ENCODE measurements around the gene LHPP. TPM values are rescaled to one million over a fixed set of nuclear protein-coding genes. Genes with fewer than 3 reads are reported as not detected.

LHPP gene
- total RNA-seq, 1 experiment from 2014 or later: 15.4 TPM

GRCh38 chr10:124470544-124471434 is 9.2 kb downstream of the LHPP start:
- peak; percentile 17 for DNase-seq (ENCODE audit: low spot score)

DNA sequence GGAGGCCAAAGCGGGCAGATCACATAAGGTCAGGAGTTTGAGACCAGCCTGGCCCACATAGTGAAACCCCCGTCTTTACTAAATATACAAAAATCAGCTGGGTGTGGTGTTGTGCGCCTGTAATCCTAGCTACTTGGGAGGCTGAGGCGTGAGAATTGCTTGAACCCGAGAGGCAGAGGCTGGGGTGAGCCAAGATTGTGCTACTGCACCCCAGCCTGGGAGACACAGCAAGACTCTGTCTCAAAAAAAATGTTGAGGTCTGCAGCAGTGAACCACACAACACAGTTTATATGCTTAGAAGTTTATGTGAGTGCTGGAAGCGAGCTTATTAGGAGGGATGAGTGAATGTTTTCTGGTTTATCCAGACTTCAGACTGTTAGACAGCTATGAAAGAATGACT is 10.4 kb downstream of the LHPP start:
- no peak for DNase-seq (ENCODE audit: low spot score)

DNA sequence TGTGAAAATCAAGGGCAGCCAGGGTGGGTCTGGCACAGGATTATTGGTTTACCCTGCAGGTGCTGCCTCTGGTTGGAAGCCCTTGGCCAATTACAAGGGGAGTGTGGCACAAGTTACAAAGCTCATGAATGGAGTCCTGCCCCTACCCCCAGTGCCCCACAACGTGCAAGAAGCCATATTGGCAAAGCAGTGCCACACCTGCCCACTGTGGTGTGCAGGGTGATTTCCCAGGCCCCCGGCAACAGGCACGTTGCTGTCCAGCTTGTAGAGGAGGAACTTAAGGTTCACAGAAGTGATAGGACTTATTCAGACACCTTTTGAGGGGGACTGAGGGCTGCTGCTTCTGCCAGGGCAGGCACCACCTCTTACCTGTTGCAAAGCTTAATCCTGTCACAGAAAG is 11.4 kb downstream of the LHPP start:
- no peak for DNase-seq (ENCODE audit: low spot score)

- no peak for DNase-seq (ENCODE audit: low spot score)
Measured at GRCh38 chr10:124474514-124475070, 13.0 kb downstream of the LHPP start.

DNA sequence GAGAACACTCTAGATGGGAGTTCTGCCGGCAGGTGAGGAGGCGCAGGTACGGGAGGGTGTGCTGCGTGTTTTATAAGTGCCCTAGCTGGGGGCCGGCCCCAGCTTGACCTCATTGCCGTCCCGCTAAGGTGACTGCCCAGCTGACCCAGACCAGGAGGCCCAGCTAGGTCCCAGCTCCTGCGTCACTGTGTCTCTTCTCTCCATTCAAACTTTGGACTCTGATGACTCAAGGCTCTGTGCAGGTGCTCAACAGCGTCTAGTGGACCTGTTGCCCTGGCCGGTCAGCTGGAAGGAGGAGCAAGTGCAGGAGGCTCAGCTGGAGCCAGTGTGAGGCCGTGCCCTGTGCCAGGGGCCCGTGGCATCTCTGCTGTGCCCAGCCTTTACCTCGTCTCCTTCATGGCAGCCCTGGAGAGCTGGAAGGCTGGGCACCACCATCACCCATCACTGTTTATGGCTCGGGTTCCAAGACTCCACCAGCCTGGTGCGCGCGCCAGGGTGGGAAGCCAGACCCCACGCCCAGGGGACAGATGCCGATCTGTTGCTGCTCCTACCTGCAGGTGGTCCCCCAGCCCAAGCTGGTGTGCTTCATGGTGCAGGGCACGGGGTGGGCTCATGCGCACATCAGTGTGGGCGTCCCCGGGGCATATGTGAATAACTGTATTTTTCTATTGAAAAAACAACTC is 14.6 kb downstream of the LHPP start:
- peak; percentile 46 for DNase-seq (ENCODE audit: low spot score)

DNA sequence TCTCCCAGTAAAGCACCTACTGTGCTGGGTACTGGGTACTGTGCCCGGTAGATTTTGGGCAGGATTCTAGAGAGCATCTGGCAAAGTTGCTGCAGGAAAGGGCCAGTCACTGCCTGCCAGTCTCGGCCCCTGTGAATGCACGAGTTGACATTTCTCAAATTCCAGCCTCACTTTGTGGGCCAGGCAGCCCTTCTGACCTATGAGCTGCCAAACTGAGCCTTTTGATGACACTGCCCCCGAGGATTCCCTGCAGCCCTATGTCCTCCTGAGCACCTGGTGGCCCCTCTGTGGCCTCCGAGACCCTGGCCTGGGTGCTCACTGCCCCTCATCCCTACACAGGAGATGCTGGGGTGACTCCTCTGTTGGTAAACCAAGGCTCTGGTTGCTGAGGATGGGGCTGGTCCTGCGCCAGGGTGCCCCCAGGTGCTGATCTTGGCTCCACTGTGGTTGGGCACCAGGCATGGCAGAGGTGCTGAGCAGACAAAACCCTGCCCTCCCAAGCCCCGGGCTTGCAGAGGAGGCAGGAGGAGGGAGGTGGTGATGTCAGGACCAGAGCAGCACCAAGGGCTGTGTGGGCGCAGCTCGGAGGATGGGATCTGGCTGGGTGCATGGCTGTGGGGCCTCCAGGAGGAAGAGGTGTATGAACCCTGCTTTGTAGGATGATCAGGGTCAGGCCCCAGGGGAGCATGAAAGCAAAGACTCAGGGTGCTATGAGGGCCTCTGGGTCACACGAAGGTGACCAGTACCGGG is 16.2 kb downstream of the LHPP start:
- DNase-seq (ENCODE audit: low spot score): no peak

GRCh38 chr10:124478515-124478914 is 16.9 kb downstream of the LHPP start:
- DNase-seq (ENCODE audit: low spot score): no peak

DNA sequence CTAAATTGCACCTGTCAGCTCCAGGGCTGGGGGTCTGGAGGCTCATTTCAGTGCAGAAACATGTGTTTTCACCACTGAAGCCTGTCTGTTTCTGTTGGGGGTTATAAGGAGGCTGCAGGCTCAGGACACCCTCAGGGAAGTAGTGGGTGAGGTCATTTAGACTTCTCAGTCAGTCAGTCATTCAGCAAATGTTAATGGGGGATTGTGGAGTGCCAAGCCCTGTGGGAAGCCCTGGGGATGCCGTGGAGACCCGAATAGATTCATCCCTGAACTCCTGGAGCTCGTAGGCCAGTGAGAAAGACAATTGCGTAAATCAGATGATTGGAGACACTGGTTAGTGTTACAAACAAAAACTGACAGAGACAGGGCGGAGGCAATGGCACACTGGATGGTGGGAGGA is 19.2 kb downstream of the LHPP start:
- DNase-seq (ENCODE audit: low spot score): no peak

DNA sequence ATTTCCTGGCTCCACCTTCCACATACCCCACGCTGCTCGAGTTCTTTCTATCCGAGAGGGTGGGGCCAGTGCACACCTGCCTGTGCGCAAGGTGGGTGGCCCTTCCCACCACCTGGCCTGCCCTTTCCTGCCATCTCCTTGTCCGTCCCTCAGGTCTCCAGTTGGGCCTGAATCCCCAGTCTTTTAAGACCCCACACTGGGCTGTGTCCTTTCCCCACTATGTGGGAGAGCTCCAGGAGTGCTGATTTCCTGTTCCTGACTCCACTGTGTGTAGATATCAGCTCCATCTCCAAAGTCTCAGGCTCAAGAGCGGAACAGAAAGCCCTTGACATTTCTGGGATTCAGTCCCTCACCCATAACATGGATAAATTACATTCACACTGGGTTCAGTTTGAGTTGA is 20.1 kb downstream of the LHPP start:
- no peak for DNase-seq (ENCODE audit: low spot score)

DNA sequence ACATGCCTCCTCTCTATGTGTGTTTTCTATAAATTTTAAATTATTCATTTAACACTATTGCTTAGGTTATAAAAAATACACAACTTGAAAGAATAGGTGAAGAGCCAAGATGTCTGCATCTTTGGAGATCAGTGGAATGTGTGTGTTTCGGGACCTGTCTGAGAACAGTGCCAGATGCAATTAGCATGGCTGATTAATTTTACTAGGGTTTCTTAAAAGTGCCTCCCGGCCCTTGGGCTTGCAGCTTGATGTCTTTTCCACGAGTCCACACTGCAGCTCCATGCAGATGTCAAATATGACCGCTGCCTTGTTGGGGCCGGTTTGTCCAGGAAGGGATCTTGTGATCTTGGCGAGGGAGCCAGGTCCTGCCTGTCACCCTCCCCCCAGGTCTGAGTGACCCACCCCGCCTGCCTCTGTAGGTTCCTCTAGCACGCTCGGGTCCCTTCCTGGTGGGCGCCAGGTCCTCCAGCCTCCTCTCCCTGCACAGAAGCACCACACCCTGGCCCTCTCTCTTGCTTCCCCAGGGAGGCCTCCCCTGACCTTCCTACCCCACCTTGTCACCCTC is 20.7 kb downstream of the LHPP start:
- DNase-seq (ENCODE audit: low spot score): no peak

GRCh38 chr10:124482876-124483275 is 21.3 kb downstream of the LHPP start:
- DNase-seq (ENCODE audit: low spot score): no peak

GRCh38 chr10:124484031-124484430 is 22.4 kb downstream of the LHPP start:
- DNase-seq (ENCODE audit: low spot score): no peak

DNA sequence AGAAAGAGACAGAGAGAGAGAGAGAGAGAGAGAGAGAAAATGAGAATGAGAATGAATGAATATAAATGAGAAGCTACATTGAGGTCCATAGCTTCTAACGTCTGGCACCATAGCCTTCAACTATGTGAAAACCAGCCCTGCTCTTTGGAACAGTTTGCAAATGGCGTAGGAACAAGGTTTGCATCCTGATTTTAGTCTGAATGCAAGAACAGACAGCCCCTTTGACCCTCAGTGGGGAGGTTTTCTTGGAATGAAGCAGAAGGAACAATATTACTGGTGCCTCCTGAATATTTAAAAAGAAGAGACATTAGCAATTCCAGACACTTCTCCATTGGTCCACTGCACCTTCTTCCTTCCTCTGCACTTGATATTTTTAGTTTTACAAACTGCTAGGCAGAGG is 23.0 kb downstream of the LHPP start:
- DNase-seq (ENCODE audit: low spot score): no peak

GRCh38 chr10:124486635-124487034 is 25.0 kb downstream of the LHPP start:
- no peak for DNase-seq (ENCODE audit: low spot score)

GRCh38 chr10:124491105-124491504 is 29.5 kb downstream of the LHPP start:
- DNase-seq (ENCODE audit: low spot score): no peak

DNA sequence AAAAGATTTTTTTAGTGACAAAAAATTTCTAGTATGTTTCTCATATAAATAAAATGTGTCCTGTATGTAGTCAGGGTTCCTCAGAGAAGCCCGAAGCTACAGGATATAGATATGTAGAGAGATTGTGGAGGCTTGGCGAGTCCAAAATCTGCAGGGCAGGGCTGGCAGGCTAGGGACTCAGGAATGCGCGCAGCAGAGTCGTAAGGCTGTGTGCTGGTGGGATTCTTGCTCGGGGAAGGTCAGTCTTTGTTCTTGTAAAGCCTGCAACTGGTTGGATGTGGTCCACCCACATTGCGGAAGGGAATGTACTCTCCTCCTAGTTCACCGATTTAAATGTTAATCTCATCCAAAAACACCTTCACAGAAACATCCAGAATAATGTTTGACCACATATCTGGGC is 30.6 kb downstream of the LHPP start:
- DNase-seq (ENCODE audit: low spot score): no peak

DNA sequence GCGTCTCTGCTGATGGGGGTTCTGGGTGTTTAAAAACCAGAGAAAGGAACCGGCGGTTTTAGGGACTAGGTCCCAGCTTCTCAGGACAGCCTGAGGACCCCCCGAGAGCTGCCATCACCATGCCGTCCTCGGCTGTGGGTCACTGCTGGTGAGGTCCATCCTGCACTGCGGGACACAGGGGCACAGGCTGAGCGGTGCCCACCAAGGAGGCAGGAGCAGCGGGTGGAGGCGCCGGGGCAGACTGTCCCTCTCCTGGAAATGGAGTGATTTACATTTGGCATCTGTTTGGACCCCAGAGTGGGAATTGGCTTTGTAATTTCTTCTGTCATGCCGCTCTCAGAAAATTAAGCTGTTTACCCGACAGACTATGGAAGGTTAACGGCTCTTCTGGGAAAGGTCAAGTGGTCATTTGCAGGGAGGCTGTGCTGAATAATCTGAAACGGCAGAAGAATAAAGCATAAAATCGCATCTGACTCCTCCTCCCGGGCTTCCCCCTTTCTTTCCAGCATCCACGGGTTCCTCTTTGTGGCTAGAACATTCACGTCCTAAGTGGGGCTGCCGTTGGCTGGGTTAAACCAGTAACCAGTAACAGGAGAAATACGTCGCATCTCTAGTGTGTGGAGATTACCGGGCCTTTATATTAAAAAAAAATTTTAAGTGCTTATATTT is 31.7 kb downstream of the LHPP start:
- no peak for DNase-seq (ENCODE audit: low spot score)

GRCh38 chr10:124494046-124494807 is 32.6 kb downstream of the LHPP start:
- no peak for DNase-seq (ENCODE audit: low spot score)

- DNase-seq (ENCODE audit: low spot score): no peak
Measured at GRCh38 chr10:124495162-124495561, 33.5 kb downstream of the LHPP start.

DNA sequence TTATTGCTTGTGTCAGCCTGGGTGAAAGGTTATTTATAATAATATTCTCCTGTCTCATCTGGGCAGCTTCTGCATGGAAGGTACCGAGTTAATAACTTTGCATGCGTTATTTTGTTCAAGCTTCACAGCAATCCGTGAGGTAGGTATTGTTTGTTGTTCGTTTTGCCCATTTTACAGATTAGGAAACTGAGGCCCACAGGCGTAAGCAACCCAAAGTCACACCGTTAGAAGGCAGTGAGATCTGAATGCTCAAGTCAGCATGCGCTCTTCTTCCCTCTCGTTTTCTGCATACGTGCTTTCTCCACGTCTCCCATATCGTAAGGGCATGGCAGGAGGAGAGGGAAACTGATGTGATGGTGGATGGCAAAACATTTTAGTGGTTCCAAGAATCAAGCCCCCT is 34.1 kb downstream of the LHPP start:
- no peak for DNase-seq (ENCODE audit: low spot score)
